Gastroesophageal sphincter (tissue), 4 donors: ENCODE measurements around the gene F11. TPM values are rescaled to one million over a fixed set of nuclear protein-coding genes. Genes with fewer than 3 reads are reported as not detected.

Source experiments
- ATAC-seq: fragments of 150-250 bp; one replicate; pipeline ENCODE4 v1.9.1; 2016; ENCODE audit warnings: mild to moderate bottlenecking, moderate library complexity
- H3K27ac ChIP-seq, 4 donors: fragments of 200-600 bp; sonication (generic) in 3 of 4; 1 replicate in 3 of 4; 2 replicates in 1 of 4; pipeline ENCODE4 v1.5.1; 2016 to 2019
- H3K27me3 ChIP-seq: fragments of 200-600 bp; sonication (generic); one replicate; pipeline ENCODE4 v1.5.1; 2019
- H3K36me3 ChIP-seq, 2 donors: fragments of 200-600 bp; sonication (generic); one replicate each; pipeline ENCODE4 v1.5.1; 2019; ENCODE audit warnings: control low read depth in 1 of 2
- H3K4me1 ChIP-seq, 3 donors: fragments of 200-600 bp; sonication (generic); 1 replicate in 2 of 3; 2 replicates in 1 of 3; pipeline ENCODE4 v1.5.1; 2016 to 2019; ENCODE audit warnings: control low read depth in 2 of 3
- H3K4me3 ChIP-seq, 2 donors: fragments of 200-600 bp; sonication (generic); one replicate each; pipeline ENCODE4 v1.5.1; 2019; ENCODE audit warnings: mild to moderate bottlenecking in 1 of 2, moderate library complexity in 1 of 2
- H3K9me3 ChIP-seq, 3 donors: fragments of 200-600 bp; sonication (generic); one replicate each; pipeline ENCODE4 v1.5.1; 2017 to 2019; ENCODE audit warnings: control low read depth in 2 of 3
- EP300 ChIP-seq: sonication (generic); formaldehyde crosslinking; IDR thresholded peaks from one replicate; pipeline ENCODE4 v1.6.1; 2017; ENCODE audit warnings: antibody characterized with exemption, mild to moderate bottlenecking
- POLR2A ChIP-seq, 2 donors: fragments of 450-650 bp; IDR thresholded peaks; one replicate each; pipeline ENCODE4 v1.6.1; 2017; ENCODE audit warnings: antibody characterized with exemption in 2 of 2, mild to moderate bottlenecking in 2 of 2, moderate library complexity in 1 of 2
- POLR2AphosphoS5 ChIP-seq: sonication (generic); formaldehyde crosslinking; IDR thresholded peaks from one replicate; pipeline ENCODE4 v1.6.1; 2017; ENCODE audit warnings: antibody characterized with exemption
- WGBS, 2 donors: methylation state at CpG; one replicate each; pipeline ENCODE4 v1.1.5; 2018; ENCODE audit warnings: low coverage in 1 of 2; 5-methylcytosine and 5-hydroxymethylcytosine counted together
- total RNA-seq, 4 donors: library from RNA; depleted of rRNA; stranded (reverse); fragments of >200 nt; gene quantifications; one replicate each; pipeline ENCODE4 v1.1.0, GENCODE V29; 2016
- TF ChIP-seq, protein P1 (sequence below), 4 experiments: fragments of 200-600 bp in 2 of 4; fragments of 450-650 bp in 2 of 4; sonication (generic) in 1 of 4; IDR thresholded peaks; one replicate each; pipeline ENCODE4 v1.5.1; 2017 to 2019; ENCODE audit warnings: antibody characterized with exemption in 4 of 4, mild to moderate bottlenecking in 2 of 4, moderate library complexity in 2 of 4

The F11 gene
- total RNA-seq, 4 donors from 2014 or later, result not detected

GRCh38 chr4:186329372-186329771 lies 63.4 kb downstream of the F11 start:
- Histone ChIP-seq H3K27me3 (peaks cover 10% of the 10 kb centered on the region), H3K27ac (no peak overlapping the region), H3K36me3 (no peaks in the 10 kb centered on the region), H3K4me3 (no peak overlapping the region), H3K4me1 (no peaks in the 10 kb centered on the region), H3K9me3 (peaks cover 0 to 34% (median 0%) of the 10 kb centered on the region in 3 donors)
- TF ChIP-seq POLR2A (IDR thresholded peaks at IDR 0.05) (no peak), EP300 (no peak), POLR2AphosphoS5 (no peak)
- TF ChIP-seq, protein P1, sequence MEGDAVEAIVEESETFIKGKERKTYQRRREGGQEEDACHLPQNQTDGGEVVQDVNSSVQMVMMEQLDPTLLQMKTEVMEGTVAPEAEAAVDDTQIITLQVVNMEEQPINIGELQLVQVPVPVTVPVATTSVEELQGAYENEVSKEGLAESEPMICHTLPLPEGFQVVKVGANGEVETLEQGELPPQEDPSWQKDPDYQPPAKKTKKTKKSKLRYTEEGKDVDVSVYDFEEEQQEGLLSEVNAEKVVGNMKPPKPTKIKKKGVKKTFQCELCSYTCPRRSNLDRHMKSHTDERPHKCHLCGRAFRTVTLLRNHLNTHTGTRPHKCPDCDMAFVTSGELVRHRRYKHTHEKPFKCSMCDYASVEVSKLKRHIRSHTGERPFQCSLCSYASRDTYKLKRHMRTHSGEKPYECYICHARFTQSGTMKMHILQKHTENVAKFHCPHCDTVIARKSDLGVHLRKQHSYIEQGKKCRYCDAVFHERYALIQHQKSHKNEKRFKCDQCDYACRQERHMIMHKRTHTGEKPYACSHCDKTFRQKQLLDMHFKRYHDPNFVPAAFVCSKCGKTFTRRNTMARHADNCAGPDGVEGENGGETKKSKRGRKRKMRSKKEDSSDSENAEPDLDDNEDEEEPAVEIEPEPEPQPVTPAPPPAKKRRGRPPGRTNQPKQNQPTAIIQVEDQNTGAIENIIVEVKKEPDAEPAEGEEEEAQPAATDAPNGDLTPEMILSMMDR (IDR thresholded peaks at IDR 0.05), result no peak
- 95 to 97% methylated on average over 5 to 8 of the region's 15 CpGs for WGBS, 2 donors
- ATAC-seq, result no peak

GRCh38 chr4:186330368-186330767 lies 64.4 kb downstream of the F11 start:
- peaks cover 10% of the 10 kb centered on the region for H3K27me3 ChIP-seq
- no peak overlapping the region for H3K4me3 ChIP-seq
- peaks cover 0 to 34% (median 0%) of the 10 kb centered on the region in 3 donors for H3K9me3 ChIP-seq
- WGBS, 2 donors, result 79 to 83% methylated on average over 2 to 3 of the region's 3 CpGs
- no peak overlapping the region for H3K27ac ChIP-seq
- TF ChIP-seq, protein P1 (IDR thresholded peaks at IDR 0.05), result no peak
- no peak for TF ChIP-seq EP300
- no peak for TF ChIP-seq POLR2AphosphoS5
- no peak for TF ChIP-seq POLR2A (IDR thresholded peaks at IDR 0.05)
- ATAC-seq, result no peak
- no peaks in the 10 kb centered on the region for H3K36me3 ChIP-seq
- H3K4me1 ChIP-seq, result no peaks in the 10 kb centered on the region

GRCh38 chr4:186335793-186336192 lies 69.8 kb downstream of the F11 start:
- H3K27ac ChIP-seq, result no peak overlapping the region
- no peaks in the 10 kb centered on the region for H3K27me3 ChIP-seq
- no peaks in the 10 kb centered on the region for H3K36me3 ChIP-seq
- TF ChIP-seq, protein P1 (IDR thresholded peaks at IDR 0.05), result no peak
- TF ChIP-seq POLR2AphosphoS5 (no peak), EP300 (no peak), POLR2A (IDR thresholded peaks at IDR 0.05) (no peak)
- ATAC-seq, result no peak
- no peaks in the 10 kb centered on the region for H3K4me1 ChIP-seq
- H3K9me3 ChIP-seq, result peaks cover 0 to 31% (median 0%) of the 10 kb centered on the region in 3 donors
- H3K4me3 ChIP-seq, result no peak overlapping the region
- 13 to 14% methylated on average over 1 of the region's 1 CpG for WGBS, 2 donors

Other genes starting within 250 kb of the F11 start
- gene TLR3, start 197.0 kb upstream of the F11 start, total RNA-seq, result 1 to 10 TPM; 4.3 to 8.4 (median 6.8) TPM
- gene FAM149A, start 161.5 kb upstream of the F11 start, total RNA-seq, result 10 to 100 TPM; 24.9 to 39.8 (median 32.7) TPM
- gene CYP4V2, start 74.6 kb upstream of the F11 start, total RNA-seq, result 10 to 100 TPM; 25.6 to 44.7 (median 32.5) TPM
- 1 to 10 TPM in 2 of 4 donors, under 1 TPM in 2; 0.81 to 3.1 (median 1.1) TPM for gene KLKB1, start 38.7 kb upstream of the F11 start, total RNA-seq